Inflammatory macrophage treated with lipopolysaccharide for 1 hour (primary cell): ENCODE measurements around the gene KIAA0232.

Experiments used
- DNase-seq, 2 donors: peaks; one replicate each; pipeline ENCODE4 v3.0.0-alpha.2; 2020 to 2022

KIAA0232 gene

GRCh38 chr4:6925357-6925836 is 142.9 kb downstream of the KIAA0232 start:
- peak; percentile 68 to 78 for DNase-seq

GRCh38 chr4:6926081-6926480 is 143.6 kb downstream of the KIAA0232 start:
- peak; percentile 83 to 91 for DNase-seq

- DNase-seq: peak in 1 of 2 donors; percentile 31
These were observed 144.4 kb downstream of the KIAA0232 start for GRCh38 chr4:6926681-6927478.

- DNase-seq: no peak
These were observed 145.6 kb downstream of the KIAA0232 start for GRCh38 chr4:6928081-6928480.

- DNase-seq: no peak
These were observed 146.8 kb downstream of the KIAA0232 start for GRCh38 chr4:6929339-6929811.

GRCh38 chr4:6929812-6930464 is 147.4 kb downstream of the KIAA0232 start:
- DNase-seq: peak; percentile 44 to 62

- DNase-seq: no peak
These were observed 149.9 kb downstream of the KIAA0232 start for GRCh38 chr4:6932475-6932874.

- DNase-seq: no peak
These were observed 150.4 kb downstream of the KIAA0232 start for GRCh38 chr4:6932918-6933317.
